Keratinocyte (primary cell): ENCODE measurements around the gene CREB3L2. TPM values are rescaled to one million over a fixed set of nuclear protein-coding genes. Genes with fewer than 3 reads are reported as not detected.

Source experiments
- DNase-seq: peaks from one replicate; pipeline ENCODE4 v3.0.0-alpha.2; 2011; ENCODE audit warnings: low read depth, missing footprints, low spot score
- FAIRE-seq: peaks from 2 replicates; lab custom pipeline; 2011; peaks lifted over from hg19 to GRCh38; lab: Jason Lieb, UNC
- H2AFZ ChIP-seq: 2 replicates; pipeline ENCODE4 v1.6.0; 2012; ENCODE audit warnings: low read length, control low read depth, inconsistent platforms; ENCODE audit not compliant: control insufficient read depth
- H3K27ac ChIP-seq: 2 replicates; pipeline ENCODE4 v1.5.1; 2011; ENCODE audit warnings: low read length; ENCODE audit not compliant: control insufficient read depth, insufficient read depth
- H3K27me3 ChIP-seq: 3 replicates; pipeline ENCODE4 v1.6.0; 2011; ENCODE audit warnings: low read length; ENCODE audit not compliant: control insufficient read depth, insufficient read depth; ENCODE audit errors: extremely low read depth
- H3K36me3 ChIP-seq, 2 experiments: 2 replicates in 1 of 2; 3 replicates in 1 of 2; pipeline ENCODE4 v1.5.1; 2011; ENCODE audit warnings: low read length in 2 of 2, mild to moderate bottlenecking in 1 of 2; ENCODE audit not compliant: control insufficient read depth in 2 of 2, insufficient read depth in 2 of 2; ENCODE audit errors: extremely low read depth in 1 of 2
- H3K4me1 ChIP-seq: 3 replicates; pipeline ENCODE4 v1.5.1; 2011; ENCODE audit warnings: low read length; ENCODE audit not compliant: control insufficient read depth, insufficient read depth; ENCODE audit errors: extremely low read depth
- H3K4me2 ChIP-seq: 3 replicates; pipeline ENCODE4 v1.6.0; 2011; ENCODE audit warnings: low read depth, low read length; ENCODE audit not compliant: control insufficient read depth, insufficient read depth; ENCODE audit errors: extremely low read depth
- H3K4me3 ChIP-seq, 3 experiments: fragments of 200-600 bp in 1 of 3; sonication (generic) in 1 of 3; 2 replicates in 2 of 3; 3 replicates in 1 of 3; pipeline ENCODE4 v1.5.1; 2011 to 2016; ENCODE audit warnings: low read length in 3 of 3, mild to moderate bottlenecking in 3 of 3, control low read depth in 2 of 3, inconsistent platforms in 1 of 3, low read depth in 1 of 3, mixed read lengths in 1 of 3, mixed run types in 1 of 3, moderate library complexity in 1 of 3; ENCODE audit not compliant: control insufficient read depth in 2 of 3, insufficient read depth in 2 of 3; ENCODE audit errors: extremely low read depth in 1 of 3
- H3K79me2 ChIP-seq: 2 replicates; pipeline ENCODE4 v1.6.0; 2012; ENCODE audit warnings: low read length; ENCODE audit not compliant: control insufficient read depth, insufficient read depth
- H3K9ac ChIP-seq: 3 replicates; pipeline ENCODE4 v1.6.0; 2011; ENCODE audit warnings: low read length; ENCODE audit not compliant: control insufficient read depth, insufficient read depth; ENCODE audit errors: extremely low read depth
- H3K9me1 ChIP-seq: 3 replicates; pipeline ENCODE4 v1.6.0; 2011; ENCODE audit warnings: low read length; ENCODE audit not compliant: control insufficient read depth, insufficient read depth; ENCODE audit errors: extremely low read depth
- H3K9me3 ChIP-seq: 2 replicates; pipeline ENCODE4 v1.5.1; 2012; ENCODE audit warnings: low read depth, low read length; ENCODE audit not compliant: control insufficient read depth
- H4K20me1 ChIP-seq: 3 replicates; pipeline ENCODE4 v1.6.0; 2011; ENCODE audit warnings: low read length; ENCODE audit not compliant: control insufficient read depth, insufficient read depth; ENCODE audit errors: extremely low read depth
- EZH2 ChIP-seq: IDR thresholded peaks from one replicate; pipeline ENCODE4 v1.6.1; 2012; ENCODE audit warnings: inconsistent platforms, mild to moderate bottlenecking, low read length, moderate library complexity
- dilution Hi-C: fragments of 300-500 bp; cut with MboI; formaldehyde crosslinking; loops from one replicate; pipeline ENCODE4 v1.7.0; 2020; ENCODE audit warnings: low sequenced_read_pairs; ENCODE audit not compliant: extremely low pct_ligation_motif_present
- polyA plus RNA-seq, 5 experiments: library from polyadenylated mRNA; depleted of rRNA in 3 of 5; stranded (reverse) in 3 of 5; stranded (forward) in 1 of 5; unstranded in 1 of 5; fragments of >200 nt; gene quantifications; 1 replicate in 1 of 5; 2 replicates in 3 of 5; 3 replicates in 1 of 5; pipeline versions ENCODE4 v1.2.1 to v1.2.3, GENCODE V29; 2011 to 2012; ENCODE audit warnings: missing spikeins in 2 of 5, low read depth in 1 of 5, low replicate concordance in 1 of 5
- TF ChIP-seq, protein P1 (sequence below), 3 experiments: IDR thresholded peaks in 1 of 3; conservative IDR thresholded peaks in 1 of 3; optimal IDR thresholded peaks in 1 of 3; 2 replicates in 2 of 3; 3 replicates in 1 of 3; pipeline versions ENCODE3 to v1.5.1; 2011; ENCODE audit warnings: low read length in 3 of 3, mild to moderate bottlenecking in 3 of 3, moderate library complexity in 2 of 3, control low read depth in 1 of 3, inconsistent platforms in 1 of 3; ENCODE audit not compliant: insufficient read depth in 2 of 3; ENCODE audit errors: extremely low read depth in 1 of 3

The CREB3L2 gene
- polyA plus RNA-seq, 1 donor (not counting 4 experiments of a cell fraction or from before 2014, with no cell fraction given), result 12.8 TPM

GRCh38 chr7:137996386-137996851 lies 5.5 kb downstream of the CREB3L2 start:
- Histone ChIP-seq H3K36me3 (no peaks in the 10 kb centered on the region), H3K27ac (no peak overlapping the region), H3K9ac (no peak overlapping the region), H4K20me1 (peaks cover 3% of the 10 kb centered on the region), H3K9me1 (no peaks in the 10 kb centered on the region), H3K4me1 (peaks cover 36% of the 10 kb centered on the region), H2AFZ (no peak overlapping the region), H3K4me3 (no peak overlapping the region), H3K79me2 (peaks cover 76% of the 10 kb centered on the region), H3K9me3 (no peaks in the 10 kb centered on the region), H3K27me3 (no peaks in the 10 kb centered on the region), H3K4me2 (no peak overlapping the region)
- no peak for TF ChIP-seq EZH2
- TF ChIP-seq, protein P1, sequence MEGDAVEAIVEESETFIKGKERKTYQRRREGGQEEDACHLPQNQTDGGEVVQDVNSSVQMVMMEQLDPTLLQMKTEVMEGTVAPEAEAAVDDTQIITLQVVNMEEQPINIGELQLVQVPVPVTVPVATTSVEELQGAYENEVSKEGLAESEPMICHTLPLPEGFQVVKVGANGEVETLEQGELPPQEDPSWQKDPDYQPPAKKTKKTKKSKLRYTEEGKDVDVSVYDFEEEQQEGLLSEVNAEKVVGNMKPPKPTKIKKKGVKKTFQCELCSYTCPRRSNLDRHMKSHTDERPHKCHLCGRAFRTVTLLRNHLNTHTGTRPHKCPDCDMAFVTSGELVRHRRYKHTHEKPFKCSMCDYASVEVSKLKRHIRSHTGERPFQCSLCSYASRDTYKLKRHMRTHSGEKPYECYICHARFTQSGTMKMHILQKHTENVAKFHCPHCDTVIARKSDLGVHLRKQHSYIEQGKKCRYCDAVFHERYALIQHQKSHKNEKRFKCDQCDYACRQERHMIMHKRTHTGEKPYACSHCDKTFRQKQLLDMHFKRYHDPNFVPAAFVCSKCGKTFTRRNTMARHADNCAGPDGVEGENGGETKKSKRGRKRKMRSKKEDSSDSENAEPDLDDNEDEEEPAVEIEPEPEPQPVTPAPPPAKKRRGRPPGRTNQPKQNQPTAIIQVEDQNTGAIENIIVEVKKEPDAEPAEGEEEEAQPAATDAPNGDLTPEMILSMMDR (optimal IDR thresholded peaks at IDR 0.05 in 1 of 3, IDR thresholded peaks at IDR 0.05 in 1 of 3, conservative IDR thresholded peaks at IDR 0.05 in 1 of 3; ENCODE audit: extremely low read depth in 1 of 3, insufficient read depth in 2 of 3, low read length in 3 of 3), result no peak
- FAIRE-seq (no peak), DNase-seq (no peak)
- dilution Hi-C loops, result no loop called here

DNA sequence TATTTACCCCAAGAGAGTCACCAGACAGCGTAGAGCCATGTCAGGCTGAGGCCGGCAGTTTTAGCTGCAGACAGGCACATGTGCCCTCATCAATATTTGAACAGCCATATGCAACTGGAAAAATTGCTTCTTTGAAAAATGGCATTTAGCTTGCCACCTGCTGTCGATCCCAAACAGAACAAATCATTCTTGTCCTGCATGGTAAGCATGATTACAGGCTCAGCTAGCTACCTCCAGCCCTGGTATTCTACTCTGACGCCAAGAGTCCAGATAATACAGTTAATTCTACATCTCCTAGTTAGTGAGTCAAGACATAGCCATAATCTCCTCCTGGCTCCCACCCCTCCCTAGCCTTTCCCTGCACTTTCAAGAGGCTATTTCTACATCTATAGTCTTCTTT lies 7.7 kb downstream of the CREB3L2 start:
- DNase-seq, result no peak
- peaks cover 3% of the 10 kb centered on the region for H4K20me1 ChIP-seq
- H3K4me3 ChIP-seq, result no peak overlapping the region

More for the DNA sequence above, 7.7 kb downstream of the CREB3L2 start:
- no peaks in the 10 kb centered on the region for H3K36me3 ChIP-seq
- H3K27ac ChIP-seq, result no peak overlapping the region
- peaks cover 68% of the 10 kb centered on the region for H3K79me2 ChIP-seq
- peaks cover 41% of the 10 kb centered on the region for H3K4me1 ChIP-seq
- FAIRE-seq, result no peak
- no peaks in the 10 kb centered on the region for H3K9me3 ChIP-seq
- no peaks in the 10 kb centered on the region for H3K27me3 ChIP-seq
- H2AFZ ChIP-seq, result no peak overlapping the region
- no peak overlapping the region for H3K9ac ChIP-seq
- dilution Hi-C loops, result no loop called here
- H3K4me2 ChIP-seq, result no peak overlapping the region
- peaks cover 4% of the 10 kb centered on the region for H3K9me1 ChIP-seq
- no peak for TF ChIP-seq EZH2
- TF ChIP-seq, protein P1 (optimal IDR thresholded peaks at IDR 0.05 in 1 of 3, IDR thresholded peaks at IDR 0.05 in 1 of 3, conservative IDR thresholded peaks at IDR 0.05 in 1 of 3; ENCODE audit: extremely low read depth in 1 of 3, insufficient read depth in 2 of 3, low read length in 3 of 3), result no peak
